GM23338 (cell line): Measurements from ENCODE around the gene PSMA3. TPM values are rescaled to one million over a fixed set of nuclear protein-coding genes. Genes with fewer than 3 reads are reported as not detected.

Experiments used
- ATAC-seq: fragments of 200-7000 bp; cut with Tn5 transposase; 3 replicates; pipeline ENCODE4 v1.9.1; 2020
- DNase-seq: peaks from one replicate; pipeline ENCODE4 v3.0.0-alpha.2; 2015; ENCODE audit warnings: low spot score
- H2AFZ ChIP-seq: fragments of 200-600 bp; sonication (generic); 2 replicates; pipeline ENCODE4 v1.8.0; 2016; ENCODE audit warnings: antibody characterized with exemption, mild to moderate bottlenecking, moderate library complexity
- H3F3A ChIP-seq: fragments of 200-600 bp; sonication (generic); replicated peaks from 2 replicates; pipeline ENCODE4 v1.8.0; 2017; ENCODE audit warnings: antibody characterized with exemption, mixed run types, low read depth
- H3K27ac ChIP-seq: fragments of 200-600 bp; sonication (generic); 2 replicates; pipeline ENCODE4 v1.6.1; 2016; ENCODE audit warnings: low read depth
- H3K27me3 ChIP-seq: fragments of 200-600 bp; sonication (generic); 2 replicates; pipeline ENCODE4 v1.8.0; 2016; ENCODE audit warnings: mild to moderate bottlenecking, mixed run types, moderate library complexity; ENCODE audit not compliant: insufficient read depth
- H3K36me3 ChIP-seq: fragments of 200-600 bp; sonication (generic); 2 replicates; pipeline ENCODE4 v1.8.0; 2016; ENCODE audit warnings: mild to moderate bottlenecking; ENCODE audit not compliant: insufficient read depth
- H3K4me1 ChIP-seq: fragments of 200-600 bp; sonication (generic); 2 replicates; pipeline ENCODE4 v1.8.0; 2016; ENCODE audit warnings: mild to moderate bottlenecking, moderate library complexity; ENCODE audit not compliant: insufficient read depth
- H3K4me2 ChIP-seq: fragments of 200-600 bp; sonication (generic); 2 replicates; pipeline ENCODE4 v1.7.1; 2017; ENCODE audit warnings: mixed run types
- H3K4me3 ChIP-seq: fragments of 200-600 bp; sonication (generic); 2 replicates; pipeline ENCODE4 v1.6.1; 2016; ENCODE audit warnings: mixed run types
- H3K79me2 ChIP-seq: fragments of 200-600 bp; sonication (generic); replicated peaks from 2 replicates; pipeline ENCODE4 v1.8.0; 2017; ENCODE audit warnings: mild to moderate bottlenecking; ENCODE audit not compliant: insufficient read depth
- H3K9me2 ChIP-seq: fragments of 200-600 bp; sonication (generic); 2 replicates; pipeline ENCODE4 v1.8.0; 2017; ENCODE audit not compliant: insufficient read depth
- H4K20me1 ChIP-seq: fragments of 200-600 bp; sonication (generic); replicated peaks from 2 replicates; pipeline ENCODE4 v1.8.0; 2017; ENCODE audit warnings: mild to moderate bottlenecking; ENCODE audit not compliant: insufficient read depth
- H3K27ac Mint-ChIP-seq: 2 replicates; pipeline ENCODE4 v1.8.0; 2020; ENCODE audit warnings: inconsistent platforms, mild to moderate bottlenecking, moderate library complexity, mixed read lengths
- H3K27me3 Mint-ChIP-seq: 3 replicates; pipeline ENCODE4 v1.8.0; 2022; ENCODE audit warnings: low read depth, mild to moderate bottlenecking, moderate library complexity, mixed read lengths, inconsistent platforms; ENCODE audit not compliant: insufficient read depth, poor library complexity
- H3K36me3 Mint-ChIP-seq: 3 replicates; pipeline ENCODE4 v1.8.0; 2021; ENCODE audit warnings: low read depth, mild to moderate bottlenecking, inconsistent platforms, moderate library complexity, mixed read lengths
- H3K4me1 Mint-ChIP-seq: 3 replicates; pipeline ENCODE4 v1.8.0; 2020; ENCODE audit warnings: mild to moderate bottlenecking, inconsistent platforms, mixed read lengths
- H3K4me3 Mint-ChIP-seq: 3 replicates; pipeline ENCODE4 v1.8.0; 2021; ENCODE audit warnings: moderate library complexity, mild to moderate bottlenecking, inconsistent platforms, mixed read lengths
- H3K9me3 Mint-ChIP-seq: 3 replicates; pipeline ENCODE4 v1.8.0; 2020; ENCODE audit warnings: moderate library complexity, mild to moderate bottlenecking, inconsistent platforms, mixed read lengths
- STAT1 ChIP-seq: IDR thresholded peaks from one replicate; pipeline ENCODE4 v1.6.1; 2016; ENCODE audit warnings: antibody characterized with exemption; ENCODE audit not compliant: unreplicated experiment
- ZNF114 ChIP-seq: fragments of 250-450 bp; sonication (Bioruptor Pico); IDR thresholded peaks from 2 replicates; pipeline ENCODE4 v1.5.0; 2020; ENCODE audit warnings: mild to moderate bottlenecking, moderate library complexity
- ZNF331 ChIP-seq: fragments of 250-450 bp; sonication (Bioruptor Pico); IDR thresholded peaks from 2 replicates; pipeline ENCODE4 v1.5.0; 2020; ENCODE audit warnings: low read depth, mild to moderate bottlenecking, moderate library complexity
- polyA plus RNA-seq: library from polyadenylated mRNA; unstranded; fragments of >200 nt; fragmentation: Nextera tagmentation; extraction: Ambion mirVana; gene quantifications from 2 replicates; pipeline ENCODE4 v1.2.1, GENCODE V29; 2016
- total RNA-seq: library from RNA; depleted of rRNA; stranded (reverse); fragments of >200 nt; shearing (Covaris generic); gene quantifications from 2 replicates; pipeline ENCODE4 v1.2.3, GENCODE V29; 2014
- TF ChIP-seq, protein P1 (sequence below): IDR thresholded peaks from one replicate; pipeline ENCODE4 v1.6.1; 2018; ENCODE audit warnings: antibody characterized with exemption; ENCODE audit not compliant: unreplicated experiment
- TF ChIP-seq, protein P2 (sequence below), 2 experiments: fragments of 200-600 bp in 1 of 2; sonication (generic) in 1 of 2; conservative IDR thresholded peaks; 2 replicates each; pipeline versions ENCODE4 v1.5.1 to v1.6.1; 2016 to 2017; ENCODE audit warnings: antibody characterized with exemption in 2 of 2, low read depth in 2 of 2, mild to moderate bottlenecking in 2 of 2, moderate library complexity in 1 of 2
- TF ChIP-seq, protein P3 (sequence below): IDR thresholded peaks from 2 replicates; pipeline ENCODE4 v1.6.1; 2016; ENCODE audit warnings: antibody characterized with exemption
- TF ChIP-seq, protein P4 (sequence below): fragments of 250-450 bp; sonication (Bioruptor Pico); IDR thresholded peaks from 2 replicates; pipeline ENCODE4 v1.5.0; 2020; ENCODE audit warnings: mild to moderate bottlenecking, moderate library complexity

PSMA3 gene
- total and polyA plus RNA-seq, 2 experiments from 2014 or later = 184 to 677 TPM

DNA sequence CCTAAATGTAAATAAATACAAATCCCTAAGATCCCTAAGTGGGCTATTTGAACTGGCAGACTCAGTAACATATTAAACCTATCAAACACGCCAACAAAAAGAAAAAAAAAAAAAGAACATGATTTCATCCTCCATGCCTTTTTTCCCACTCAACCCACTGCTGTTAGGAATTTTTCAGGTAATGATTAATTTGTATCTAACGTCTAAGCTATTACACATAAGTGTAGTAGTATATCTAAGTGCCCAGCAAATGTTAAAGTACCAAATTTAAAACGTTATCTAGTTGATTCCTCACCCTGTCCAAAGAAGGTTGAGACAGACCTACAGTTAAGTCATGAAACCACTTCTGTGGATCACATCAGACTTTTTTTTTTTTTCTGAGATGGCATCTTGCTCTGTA lies 37.3 kb downstream of the PSMA3 start (continued):
- TF ChIP-seq, protein P1, sequence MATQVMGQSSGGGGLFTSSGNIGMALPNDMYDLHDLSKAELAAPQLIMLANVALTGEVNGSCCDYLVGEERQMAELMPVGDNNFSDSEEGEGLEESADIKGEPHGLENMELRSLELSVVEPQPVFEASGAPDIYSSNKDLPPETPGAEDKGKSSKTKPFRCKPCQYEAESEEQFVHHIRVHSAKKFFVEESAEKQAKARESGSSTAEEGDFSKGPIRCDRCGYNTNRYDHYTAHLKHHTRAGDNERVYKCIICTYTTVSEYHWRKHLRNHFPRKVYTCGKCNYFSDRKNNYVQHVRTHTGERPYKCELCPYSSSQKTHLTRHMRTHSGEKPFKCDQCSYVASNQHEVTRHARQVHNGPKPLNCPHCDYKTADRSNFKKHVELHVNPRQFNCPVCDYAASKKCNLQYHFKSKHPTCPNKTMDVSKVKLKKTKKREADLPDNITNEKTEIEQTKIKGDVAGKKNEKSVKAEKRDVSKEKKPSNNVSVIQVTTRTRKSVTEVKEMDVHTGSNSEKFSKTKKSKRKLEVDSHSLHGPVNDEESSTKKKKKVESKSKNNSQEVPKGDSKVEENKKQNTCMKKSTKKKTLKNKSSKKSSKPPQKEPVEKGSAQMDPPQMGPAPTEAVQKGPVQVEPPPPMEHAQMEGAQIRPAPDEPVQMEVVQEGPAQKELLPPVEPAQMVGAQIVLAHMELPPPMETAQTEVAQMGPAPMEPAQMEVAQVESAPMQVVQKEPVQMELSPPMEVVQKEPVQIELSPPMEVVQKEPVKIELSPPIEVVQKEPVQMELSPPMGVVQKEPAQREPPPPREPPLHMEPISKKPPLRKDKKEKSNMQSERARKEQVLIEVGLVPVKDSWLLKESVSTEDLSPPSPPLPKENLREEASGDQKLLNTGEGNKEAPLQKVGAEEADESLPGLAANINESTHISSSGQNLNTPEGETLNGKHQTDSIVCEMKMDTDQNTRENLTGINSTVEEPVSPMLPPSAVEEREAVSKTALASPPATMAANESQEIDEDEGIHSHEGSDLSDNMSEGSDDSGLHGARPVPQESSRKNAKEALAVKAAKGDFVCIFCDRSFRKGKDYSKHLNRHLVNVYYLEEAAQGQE = no peak
- no peak for TF ChIP-seq STAT1
- TF ChIP-seq, protein P2, sequence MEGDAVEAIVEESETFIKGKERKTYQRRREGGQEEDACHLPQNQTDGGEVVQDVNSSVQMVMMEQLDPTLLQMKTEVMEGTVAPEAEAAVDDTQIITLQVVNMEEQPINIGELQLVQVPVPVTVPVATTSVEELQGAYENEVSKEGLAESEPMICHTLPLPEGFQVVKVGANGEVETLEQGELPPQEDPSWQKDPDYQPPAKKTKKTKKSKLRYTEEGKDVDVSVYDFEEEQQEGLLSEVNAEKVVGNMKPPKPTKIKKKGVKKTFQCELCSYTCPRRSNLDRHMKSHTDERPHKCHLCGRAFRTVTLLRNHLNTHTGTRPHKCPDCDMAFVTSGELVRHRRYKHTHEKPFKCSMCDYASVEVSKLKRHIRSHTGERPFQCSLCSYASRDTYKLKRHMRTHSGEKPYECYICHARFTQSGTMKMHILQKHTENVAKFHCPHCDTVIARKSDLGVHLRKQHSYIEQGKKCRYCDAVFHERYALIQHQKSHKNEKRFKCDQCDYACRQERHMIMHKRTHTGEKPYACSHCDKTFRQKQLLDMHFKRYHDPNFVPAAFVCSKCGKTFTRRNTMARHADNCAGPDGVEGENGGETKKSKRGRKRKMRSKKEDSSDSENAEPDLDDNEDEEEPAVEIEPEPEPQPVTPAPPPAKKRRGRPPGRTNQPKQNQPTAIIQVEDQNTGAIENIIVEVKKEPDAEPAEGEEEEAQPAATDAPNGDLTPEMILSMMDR (conservative IDR thresholded peaks at IDR 0.05; ENCODE audit: low read depth in 2 of 2) = no peak
- TF ChIP-seq, protein P3, sequence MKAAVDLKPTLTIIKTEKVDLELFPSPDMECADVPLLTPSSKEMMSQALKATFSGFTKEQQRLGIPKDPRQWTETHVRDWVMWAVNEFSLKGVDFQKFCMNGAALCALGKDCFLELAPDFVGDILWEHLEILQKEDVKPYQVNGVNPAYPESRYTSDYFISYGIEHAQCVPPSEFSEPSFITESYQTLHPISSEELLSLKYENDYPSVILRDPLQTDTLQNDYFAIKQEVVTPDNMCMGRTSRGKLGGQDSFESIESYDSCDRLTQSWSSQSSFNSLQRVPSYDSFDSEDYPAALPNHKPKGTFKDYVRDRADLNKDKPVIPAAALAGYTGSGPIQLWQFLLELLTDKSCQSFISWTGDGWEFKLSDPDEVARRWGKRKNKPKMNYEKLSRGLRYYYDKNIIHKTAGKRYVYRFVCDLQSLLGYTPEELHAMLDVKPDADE = no peak

DNA sequence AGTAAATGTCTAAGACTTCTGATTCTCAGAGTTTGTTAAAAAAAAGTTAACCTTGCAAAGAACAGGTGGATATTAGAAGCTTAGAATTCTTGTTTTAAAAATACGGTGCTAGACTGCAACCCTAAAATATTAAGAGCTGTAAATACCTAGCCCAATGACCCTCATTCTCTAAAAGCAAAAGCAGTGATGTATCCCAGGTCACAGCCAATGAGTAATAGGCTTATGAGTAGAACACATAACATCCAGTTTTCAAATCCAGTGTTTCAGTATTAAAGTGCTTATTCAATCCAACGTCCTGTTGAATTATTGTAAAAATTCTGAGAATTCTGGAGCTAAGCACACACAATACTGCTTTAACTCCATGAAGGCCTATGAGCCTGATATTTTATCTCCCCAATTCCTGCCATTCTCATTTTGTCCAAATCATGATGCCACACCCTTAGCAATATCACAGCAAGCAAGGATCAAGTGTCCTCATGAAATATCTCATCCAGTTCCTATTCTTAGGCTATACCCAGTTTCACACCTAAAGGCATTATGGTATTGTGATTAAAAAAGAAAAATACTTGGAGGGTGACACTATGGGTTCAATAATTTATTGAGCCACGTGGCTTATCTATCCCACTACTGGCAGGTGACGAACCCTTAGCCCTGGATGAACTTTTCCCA lies 38.4 kb downstream of the PSMA3 start:
- no peaks in the 10 kb centered on the region for H3K27me3 Mint-ChIP-seq
- no peak overlapping the region for H3K4me2 ChIP-seq
- DNase-seq (no peak), ATAC-seq (no peak)
- H3K4me3 Mint-ChIP-seq = no peak overlapping the region
- H3K9me3 Mint-ChIP-seq = no peaks in the 10 kb centered on the region
- peaks cover 31% of the 10 kb centered on the region for H3K36me3 ChIP-seq
- no peaks in the 10 kb centered on the region for H3K4me1 ChIP-seq
- H3K27ac ChIP-seq = no peak overlapping the region
- peaks cover 66% of the 10 kb centered on the region for H3K36me3 Mint-ChIP-seq
- H3K79me2 ChIP-seq = peaks cover 98% of the 10 kb centered on the region
- no peak for TF ChIP-seq ZNF114 (CRISPR knock-in tag)
- no peak for TF ChIP-seq ZNF331 (CRISPR knock-in tag)
- H3K27ac Mint-ChIP-seq = no peak overlapping the region
- no peaks in the 10 kb centered on the region for H3K27me3 ChIP-seq
- no peak overlapping the region for H3K4me3 ChIP-seq
- no peak overlapping the region for H2AFZ ChIP-seq
- H4K20me1 ChIP-seq = peaks cover 24% of the 10 kb centered on the region
- H3K4me1 Mint-ChIP-seq = no peaks in the 10 kb centered on the region
- no peaks in the 10 kb centered on the region for H3F3A ChIP-seq
- H3K9me2 ChIP-seq = no peaks in the 10 kb centered on the region

DNA sequence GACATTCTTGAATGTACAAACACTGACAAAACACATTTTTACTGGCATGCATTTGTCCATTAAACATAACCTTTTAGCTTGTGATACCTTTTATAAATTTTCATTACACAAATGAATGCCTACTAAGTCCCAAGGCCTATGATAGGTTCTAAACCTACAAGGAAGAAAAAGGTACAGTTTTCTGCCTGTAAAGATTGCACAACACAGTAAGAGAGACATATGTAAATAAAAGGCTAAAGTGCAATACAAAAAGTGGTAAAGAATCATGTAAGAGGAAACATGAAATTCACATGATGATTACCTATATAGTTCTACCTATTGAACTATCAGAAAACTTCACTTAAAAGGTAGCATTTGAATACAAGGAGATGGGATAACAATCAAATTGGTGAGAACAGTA lies 39.1 kb downstream of the PSMA3 start:
- Histone ChIP-seq H3F3A (no peaks in the 10 kb centered on the region), H3K9me2 (no peaks in the 10 kb centered on the region), H2AFZ (no peak overlapping the region), H3K4me1 (no peaks in the 10 kb centered on the region), H3K36me3 (peaks cover 31% of the 10 kb centered on the region), H3K79me2 (peaks cover 98% of the 10 kb centered on the region), H3K27me3 (no peaks in the 10 kb centered on the region), H4K20me1 (peaks cover 22% of the 10 kb centered on the region), H3K4me3 (no peak overlapping the region), H3K27ac (no peak overlapping the region), H3K4me2 (no peak overlapping the region)
- Mint-ChIP-seq H3K4me3 (no peak overlapping the region), H3K27me3 (no peaks in the 10 kb centered on the region), H3K9me3 (no peaks in the 10 kb centered on the region), H3K27ac (no peak overlapping the region), H3K4me1 (no peaks in the 10 kb centered on the region), H3K36me3 (peaks cover 66% of the 10 kb centered on the region)
- DNase-seq (no peak), ATAC-seq (no peak)
- TF ChIP-seq, protein P4, sequence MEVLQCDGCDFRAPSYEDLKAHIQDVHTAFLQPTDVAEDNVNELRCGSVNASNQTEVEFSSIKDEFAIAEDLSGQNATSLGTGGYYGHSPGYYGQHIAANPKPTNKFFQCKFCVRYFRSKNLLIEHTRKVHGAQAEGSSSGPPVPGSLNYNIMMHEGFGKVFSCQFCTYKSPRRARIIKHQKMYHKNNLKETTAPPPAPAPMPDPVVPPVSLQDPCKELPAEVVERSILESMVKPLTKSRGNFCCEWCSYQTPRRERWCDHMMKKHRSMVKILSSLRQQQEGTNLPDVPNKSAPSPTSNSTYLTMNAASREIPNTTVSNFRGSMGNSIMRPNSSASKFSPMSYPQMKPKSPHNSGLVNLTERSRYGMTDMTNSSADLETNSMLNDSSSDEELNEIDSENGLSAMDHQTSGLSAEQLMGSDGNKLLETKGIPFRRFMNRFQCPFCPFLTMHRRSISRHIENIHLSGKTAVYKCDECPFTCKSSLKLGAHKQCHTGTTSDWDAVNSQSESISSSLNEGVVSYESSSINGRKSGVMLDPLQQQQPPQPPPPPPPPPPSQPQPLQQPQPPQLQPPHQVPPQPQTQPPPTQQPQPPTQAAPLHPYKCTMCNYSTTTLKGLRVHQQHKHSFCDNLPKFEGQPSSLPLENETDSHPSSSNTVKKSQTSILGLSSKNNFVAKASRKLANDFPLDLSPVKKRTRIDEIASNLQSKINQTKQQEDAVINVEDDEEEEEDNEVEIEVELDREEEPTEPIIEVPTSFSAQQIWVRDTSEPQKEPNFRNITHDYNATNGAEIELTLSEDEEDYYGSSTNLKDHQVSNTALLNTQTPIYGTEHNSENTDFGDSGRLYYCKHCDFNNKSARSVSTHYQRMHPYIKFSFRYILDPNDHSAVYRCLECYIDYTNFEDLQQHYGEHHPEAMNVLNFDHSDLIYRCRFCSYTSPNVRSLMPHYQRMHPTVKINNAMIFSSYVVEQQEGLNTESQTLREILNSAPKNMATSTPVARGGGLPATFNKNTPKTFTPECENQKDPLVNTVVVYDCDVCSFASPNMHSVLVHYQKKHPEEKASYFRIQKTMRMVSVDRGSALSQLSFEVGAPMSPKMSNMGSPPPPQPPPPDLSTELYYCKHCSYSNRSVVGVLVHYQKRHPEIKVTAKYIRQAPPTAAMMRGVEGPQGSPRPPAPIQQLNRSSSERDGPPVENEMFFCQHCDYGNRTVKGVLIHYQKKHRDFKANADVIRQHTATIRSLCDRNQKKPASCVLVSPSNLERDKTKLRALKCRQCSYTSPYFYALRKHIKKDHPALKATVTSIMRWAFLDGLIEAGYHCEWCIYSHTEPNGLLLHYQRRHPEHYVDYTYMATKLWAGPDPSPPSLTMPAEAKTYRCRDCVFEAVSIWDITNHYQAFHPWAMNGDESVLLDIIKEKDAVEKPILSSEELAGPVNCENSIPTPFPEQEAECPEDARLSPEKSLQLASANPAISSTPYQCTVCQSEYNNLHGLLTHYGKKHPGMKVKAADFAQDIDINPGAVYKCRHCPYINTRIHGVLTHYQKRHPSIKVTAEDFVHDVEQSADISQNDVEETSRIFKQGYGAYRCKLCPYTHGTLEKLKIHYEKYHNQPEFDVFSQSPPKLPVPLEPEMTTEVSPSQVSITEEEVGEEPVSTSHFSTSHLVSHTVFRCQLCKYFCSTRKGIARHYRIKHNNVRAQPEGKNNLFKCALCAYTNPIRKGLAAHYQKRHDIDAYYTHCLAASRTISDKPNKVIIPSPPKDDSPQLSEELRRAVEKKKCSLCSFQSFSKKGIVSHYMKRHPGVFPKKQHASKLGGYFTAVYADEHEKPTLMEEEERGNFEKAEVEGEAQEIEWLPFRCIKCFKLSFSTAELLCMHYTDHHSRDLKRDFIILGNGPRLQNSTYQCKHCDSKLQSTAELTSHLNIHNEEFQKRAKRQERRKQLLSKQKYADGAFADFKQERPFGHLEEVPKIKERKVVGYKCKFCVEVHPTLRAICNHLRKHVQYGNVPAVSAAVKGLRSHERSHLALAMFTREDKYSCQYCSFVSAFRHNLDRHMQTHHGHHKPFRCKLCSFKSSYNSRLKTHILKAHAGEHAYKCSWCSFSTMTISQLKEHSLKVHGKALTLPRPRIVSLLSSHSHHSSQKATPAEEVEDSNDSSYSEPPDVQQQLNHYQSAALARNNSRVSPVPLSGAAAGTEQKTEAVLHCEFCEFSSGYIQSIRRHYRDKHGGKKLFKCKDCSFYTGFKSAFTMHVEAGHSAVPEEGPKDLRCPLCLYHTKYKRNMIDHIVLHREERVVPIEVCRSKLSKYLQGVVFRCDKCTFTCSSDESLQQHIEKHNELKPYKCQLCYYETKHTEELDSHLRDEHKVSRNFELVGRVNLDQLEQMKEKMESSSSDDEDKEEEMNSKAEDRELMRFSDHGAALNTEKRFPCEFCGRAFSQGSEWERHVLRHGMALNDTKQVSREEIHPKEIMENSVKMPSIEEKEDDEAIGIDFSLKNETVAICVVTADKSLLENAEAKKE = no peak
